GM19395 (cell line): ENCODE measurements around the gene SEZ6L2.

Source experiments
- ATAC-seq: cut with Tn5 transposase; IDR thresholded peaks from one replicate; pipeline ENCODE4 v1.9.1; 2021; ENCODE audit warnings: mild to moderate bottlenecking, moderate library complexity; ENCODE audit not compliant: unreplicated experiment

SEZ6L2 gene

DNA sequence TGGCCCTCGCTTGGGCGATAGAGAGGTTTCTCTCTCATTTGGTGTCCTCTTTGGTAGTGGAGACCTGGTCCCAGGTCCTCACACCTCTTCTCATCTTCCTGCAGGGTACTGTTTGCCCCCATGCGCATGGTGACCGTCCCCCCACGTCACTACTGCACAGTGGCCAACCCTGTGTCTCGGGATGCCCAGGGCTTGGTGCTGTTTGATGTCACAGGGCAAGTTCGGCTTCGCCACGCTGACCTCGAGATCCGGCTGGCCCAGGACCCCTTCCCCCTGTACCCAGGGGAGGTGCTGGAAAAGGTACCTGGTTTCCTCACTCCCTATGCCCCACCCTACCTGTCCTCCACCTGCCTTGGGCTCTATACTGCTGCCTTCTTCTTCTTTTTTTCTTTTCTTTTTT lies 68.6 kb downstream of the SEZ6L2 start:
- ATAC-seq: no peak

DNA sequence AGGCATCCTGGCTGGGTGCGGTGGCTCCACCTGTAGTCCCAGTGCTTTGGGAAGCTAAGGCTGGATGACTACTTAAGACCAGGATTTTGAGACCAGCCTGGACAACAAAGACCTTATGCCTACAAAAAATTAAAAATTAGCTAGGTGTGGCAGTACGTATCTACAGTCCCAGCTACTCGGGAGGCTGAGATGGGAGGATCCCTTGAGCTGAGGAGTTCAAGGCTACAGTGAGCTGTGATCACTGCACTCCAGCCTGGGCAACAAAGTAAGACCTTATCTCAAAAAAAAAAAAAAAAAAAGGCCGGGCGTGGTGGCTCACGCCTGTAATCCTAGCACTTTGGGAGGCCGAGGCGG lies 73.0 kb downstream of the SEZ6L2 start:
- no peak for ATAC-seq

DNA sequence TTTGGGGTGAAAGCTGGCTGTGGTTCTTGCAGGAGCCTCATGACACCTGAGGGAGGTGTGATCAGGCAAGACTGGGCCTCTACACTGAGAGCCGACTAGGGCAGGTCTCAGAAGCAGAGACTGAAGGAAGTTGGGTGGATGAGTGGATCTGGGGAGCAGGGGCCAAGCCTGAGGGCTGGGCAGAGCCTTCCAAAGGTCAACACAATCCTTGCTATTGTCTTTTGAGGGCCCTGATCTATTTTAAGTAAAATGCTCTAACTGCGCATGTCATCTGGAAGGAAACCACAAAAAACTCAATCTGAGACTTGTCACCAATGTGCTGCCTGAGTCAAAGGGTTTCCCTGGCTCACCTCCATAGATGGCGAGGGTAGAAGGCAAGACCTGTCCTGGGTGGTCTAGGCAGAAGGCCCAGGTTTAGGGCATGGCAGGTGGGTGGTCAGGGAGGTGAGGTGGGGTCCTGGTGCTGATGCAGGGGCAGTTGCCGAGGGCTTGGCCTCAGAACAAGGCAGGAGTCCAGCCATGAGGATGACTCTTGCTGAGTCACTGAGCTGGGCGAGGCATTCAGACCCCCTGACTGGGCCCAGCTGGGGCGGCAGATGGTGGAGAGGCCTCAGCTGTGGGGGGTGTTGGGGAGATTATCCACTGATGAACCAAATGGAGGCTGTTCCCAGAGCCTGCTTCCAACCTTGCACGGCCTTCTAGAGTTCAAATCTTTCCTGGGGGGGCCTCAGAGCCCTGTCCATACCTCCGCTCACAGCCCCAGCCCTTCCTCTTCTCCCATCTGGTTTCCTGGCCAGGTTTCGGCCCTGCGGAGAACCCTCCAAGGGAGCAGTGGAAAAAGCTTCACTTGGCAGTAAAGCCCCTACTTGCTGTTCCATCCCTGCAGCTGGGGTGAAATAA lies 74.0 kb downstream of the SEZ6L2 start:
- ATAC-seq: no peak

DNA sequence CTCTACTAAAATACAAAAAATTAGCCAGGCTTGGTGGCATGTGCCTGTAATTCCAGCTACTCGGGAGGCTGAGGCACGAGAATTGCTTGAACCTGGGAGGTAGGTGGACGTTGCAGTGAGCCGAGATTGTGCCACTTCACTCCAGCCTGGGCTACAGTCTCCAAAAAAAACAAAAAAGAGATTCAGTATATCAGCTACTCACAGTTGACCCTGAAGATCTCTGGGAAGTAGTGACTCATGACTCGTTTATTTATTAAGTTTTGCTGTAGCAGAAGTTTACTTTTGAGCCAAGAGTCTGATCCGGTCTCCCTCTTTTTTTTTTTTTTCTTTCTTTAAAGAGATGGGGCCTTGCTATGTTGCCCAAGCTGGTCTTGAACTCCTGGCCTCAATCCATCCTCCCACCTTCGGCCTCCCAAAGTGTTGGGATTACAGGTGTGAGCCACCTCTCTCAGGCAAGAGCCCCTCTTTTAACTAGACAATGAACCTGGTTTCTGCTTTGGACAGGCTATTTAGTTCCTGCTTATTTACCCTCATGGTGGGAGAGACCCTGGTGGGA lies 74.7 kb downstream of the SEZ6L2 start:
- ATAC-seq: no peak

DNA sequence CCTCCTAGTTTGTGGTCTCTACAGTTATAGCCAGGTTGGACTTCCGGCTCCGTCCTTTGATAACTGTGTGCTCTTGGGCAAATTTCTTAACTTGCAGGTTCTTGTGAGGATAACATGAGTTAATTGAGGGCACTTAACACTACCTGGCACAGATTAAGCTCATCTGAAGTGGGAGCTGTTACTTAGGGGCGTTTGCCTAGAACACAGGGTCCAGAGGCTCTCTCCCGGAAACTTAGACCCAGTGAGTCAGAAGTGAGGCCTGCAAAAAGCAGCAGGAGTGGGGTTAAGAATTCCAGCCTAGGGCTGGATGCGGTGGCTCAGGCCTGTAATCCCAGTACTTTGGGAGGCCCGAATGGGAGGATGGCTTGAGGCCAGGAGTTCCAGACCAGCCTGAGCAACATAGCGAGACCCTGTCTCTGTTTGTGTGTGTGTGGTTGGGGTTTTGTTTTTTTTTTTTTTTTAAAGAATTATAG lies 77.7 kb downstream of the SEZ6L2 start:
- ATAC-seq: no peak
